HepG2 (cell line): ENCODE data around the gene TMEM271.
"Not testable (repeated sequence)": the region's sequence is repeated elsewhere in the genome, so short reads cannot be mapped to it uniquely, and the experiment has no call there.

Experiments used
- EZH2 ChIP-seq: conservative IDR thresholded peaks from 2 replicates; pipeline ENCODE4 v1.6.1; 2012; ENCODE audit warnings: mild to moderate bottlenecking, low read depth, low read length, moderate library complexity
- HDAC6 ChIP-seq: fragments of 200-600 bp; sonication (generic); IDR thresholded peaks from 2 replicates; pipeline ENCODE4 v1.7.0; 2017; ENCODE audit warnings: mild to moderate bottlenecking, antibody characterized with exemption, low read length, low read depth
- JUN ChIP-seq: sonication (generic); formaldehyde crosslinking; IDR thresholded peaks from 2 replicates; pipeline ENCODE4 v1.4.0; 2020; ENCODE audit warnings: mild to moderate bottlenecking, missing genetic modification reagents
- POLR2AphosphoS5 ChIP-seq: IDR thresholded peaks from 2 replicates; pipeline ENCODE4 v1.6.1; 2012; ENCODE audit warnings: low read depth, low read length
- SKIL ChIP-seq: sonication (generic); formaldehyde crosslinking; IDR thresholded peaks from 2 replicates; pipeline ENCODE4 v1.8.0; 2022; ENCODE audit warnings: missing genetic modification reagents, mild to moderate bottlenecking, moderate library complexity, borderline replicate concordance
- ZNF574 ChIP-seq: sonication (generic); formaldehyde crosslinking; IDR thresholded peaks from 2 replicates; pipeline ENCODE4 v1.4.0; 2020; ENCODE audit warnings: missing genetic modification reagents
- TF ChIP-seq, protein P1 (sequence below): sonication (generic); formaldehyde crosslinking; IDR thresholded peaks from 2 replicates; pipeline ENCODE4 v1.5.0; 2020; ENCODE audit warnings: mild to moderate bottlenecking, missing genetic modification reagents, moderate library complexity

DNA sequence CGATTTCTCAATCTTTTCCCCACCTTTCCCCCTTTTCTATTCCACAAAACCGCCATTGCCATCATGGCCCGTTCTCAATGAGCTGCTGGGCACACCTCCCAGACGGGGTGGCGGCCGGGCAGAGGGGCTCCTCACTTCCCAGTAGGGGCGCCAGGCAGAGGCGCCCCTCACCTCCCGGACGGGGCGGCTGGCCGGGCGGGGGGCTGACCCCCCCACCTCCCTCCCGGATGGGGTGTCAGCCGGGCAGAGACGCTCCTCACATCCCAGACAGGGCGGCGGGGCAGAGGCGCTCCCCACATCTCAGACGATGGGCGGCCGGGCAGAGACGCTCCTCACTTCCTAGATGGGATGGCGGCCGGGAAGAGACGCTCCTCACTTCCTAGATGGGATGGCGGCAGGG lies 25.8 kb downstream of the TMEM271 start:
- not testable (repeated sequence) for TF ChIP-seq HDAC6; ZNF574 (CRISPR knock-in tag); EZH2; SKIL (CRISPR knock-in tag); JUN (CRISPR knock-in tag); POLR2AphosphoS5
- TF ChIP-seq, protein P1, sequence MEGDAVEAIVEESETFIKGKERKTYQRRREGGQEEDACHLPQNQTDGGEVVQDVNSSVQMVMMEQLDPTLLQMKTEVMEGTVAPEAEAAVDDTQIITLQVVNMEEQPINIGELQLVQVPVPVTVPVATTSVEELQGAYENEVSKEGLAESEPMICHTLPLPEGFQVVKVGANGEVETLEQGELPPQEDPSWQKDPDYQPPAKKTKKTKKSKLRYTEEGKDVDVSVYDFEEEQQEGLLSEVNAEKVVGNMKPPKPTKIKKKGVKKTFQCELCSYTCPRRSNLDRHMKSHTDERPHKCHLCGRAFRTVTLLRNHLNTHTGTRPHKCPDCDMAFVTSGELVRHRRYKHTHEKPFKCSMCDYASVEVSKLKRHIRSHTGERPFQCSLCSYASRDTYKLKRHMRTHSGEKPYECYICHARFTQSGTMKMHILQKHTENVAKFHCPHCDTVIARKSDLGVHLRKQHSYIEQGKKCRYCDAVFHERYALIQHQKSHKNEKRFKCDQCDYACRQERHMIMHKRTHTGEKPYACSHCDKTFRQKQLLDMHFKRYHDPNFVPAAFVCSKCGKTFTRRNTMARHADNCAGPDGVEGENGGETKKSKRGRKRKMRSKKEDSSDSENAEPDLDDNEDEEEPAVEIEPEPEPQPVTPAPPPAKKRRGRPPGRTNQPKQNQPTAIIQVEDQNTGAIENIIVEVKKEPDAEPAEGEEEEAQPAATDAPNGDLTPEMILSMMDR (CRISPR knock-in tag) = not testable (repeated sequence)
